Forelimb muscle (tissue), 1 donor: ENCODE results near the gene TOM1L1. TPM values are rescaled to one million over a fixed set of nuclear protein-coding genes. Genes with fewer than 3 reads are reported as not detected.

Experiments used
- DNase-seq: peaks from one replicate; pipeline ENCODE4 v3.0.0-alpha.2; 2013; ENCODE audit warnings: low read depth
- polyA plus RNA-seq: library from polyadenylated mRNA; unstranded; fragments of 120-200 nt; gene quantifications from one replicate; pipeline ENCODE4 v1.2.1, GENCODE V29; 2013; ENCODE audit not compliant: insufficient read length

The TOM1L1 gene
- polyA plus RNA-seq, 1 donor = 5.7 TPM

- peak; percentile 17 for DNase-seq
Observed at GRCh38 chr17:54992797-54993639, 92.4 kb downstream of the TOM1L1 start.

- DNase-seq = no peak
Observed at GRCh38 chr17:54996441-54996840, 95.8 kb downstream of the TOM1L1 start.

GRCh38 chr17:55002458-55002857 is 101.8 kb downstream of the TOM1L1 start:
- no peak for DNase-seq

- no peak for DNase-seq
Observed at GRCh38 chr17:55004484-55004883, 103.8 kb downstream of the TOM1L1 start.

GRCh38 chr17:55005520-55005919 is 104.9 kb downstream of the TOM1L1 start:
- DNase-seq = no peak

Other genes with a start within 250 kb of the TOM1L1 start
- gene COX11, start 67.8 kb downstream of the TOM1L1 start, polyA plus RNA-seq = 39.1 TPM
- gene STXBP4, start 67.9 kb downstream of the TOM1L1 start, polyA plus RNA-seq = 3.5 TPM